Neural progenitor cell (in vitro differentiated cells): ENCODE data around the gene ARL13B. TPM values are rescaled to one million over a fixed set of nuclear protein-coding genes. Genes with fewer than 3 reads are reported as not detected.

Experiments
- DNase-seq: peaks from one replicate; pipeline ENCODE4 v3.0.0-alpha.2; 2016; ENCODE audit warnings: low spot score
- H2AFZ ChIP-seq: fragments of 200-600 bp; sonication (generic); replicated peaks from 2 replicates; pipeline ENCODE4 v1.6.1; 2016; ENCODE audit warnings: antibody characterized with exemption
- H3F3A ChIP-seq: fragments of 200-600 bp; sonication (generic); 2 replicates; pipeline ENCODE4 v1.6.1; 2016; ENCODE audit warnings: antibody characterized with exemption, low read depth
- H3K27ac ChIP-seq: fragments of 200-600 bp; sonication (generic); 2 replicates; pipeline ENCODE4 v1.5.1; 2016; ENCODE audit warnings: mild to moderate bottlenecking
- H3K27me3 ChIP-seq: fragments of 200-600 bp; sonication (generic); 2 replicates; pipeline ENCODE4 v1.6.1; 2016; ENCODE audit warnings: mild to moderate bottlenecking, moderate library complexity
- H3K36me3 ChIP-seq: fragments of 200-600 bp; sonication (generic); 2 replicates; pipeline ENCODE4 v1.5.1; 2016
- H3K4me1 ChIP-seq: fragments of 200-600 bp; sonication (generic); 2 replicates; pipeline ENCODE4 v1.6.1; 2016; ENCODE audit warnings: mixed run types
- H3K4me2 ChIP-seq: fragments of 200-600 bp; sonication (generic); 2 replicates; pipeline ENCODE4 v1.6.1; 2016
- H3K4me3 ChIP-seq: fragments of 200-600 bp; sonication (generic); 2 replicates; pipeline ENCODE4 v1.5.1; 2016
- H3K79me2 ChIP-seq: fragments of 200-600 bp; sonication (generic); 2 replicates; pipeline ENCODE4 v1.6.1; 2016; ENCODE audit warnings: low read depth
- H3K9ac ChIP-seq: fragments of 200-600 bp; sonication (generic); 2 replicates; pipeline ENCODE4 v1.6.1; 2016
- H3K9me3 ChIP-seq: fragments of 200-600 bp; sonication (generic); 2 replicates; pipeline ENCODE4 v1.5.1; 2016; ENCODE audit warnings: low read depth
- H4K20me1 ChIP-seq: fragments of 200-600 bp; sonication (generic); 2 replicates; pipeline ENCODE4 v1.6.1; 2016; ENCODE audit warnings: low read depth
- H3K27ac Mint-ChIP-seq: 3 replicates; pipeline ENCODE4 v1.8.0; 2021; ENCODE audit warnings: mixed read lengths
- H3K27me3 Mint-ChIP-seq: 2 replicates; pipeline ENCODE4 v1.8.0; 2022; ENCODE audit warnings: low read depth, mild to moderate bottlenecking, inconsistent platforms, moderate library complexity, mixed read lengths; ENCODE audit not compliant: insufficient read depth
- H3K36me3 Mint-ChIP-seq: 3 replicates; pipeline ENCODE4 v1.8.0; 2021; ENCODE audit warnings: mixed read lengths
- H3K4me1 Mint-ChIP-seq: 3 replicates; pipeline ENCODE4 v1.8.0; 2021; ENCODE audit warnings: mixed read lengths
- H3K4me3 Mint-ChIP-seq: 3 replicates; pipeline ENCODE4 v1.8.0; 2021; ENCODE audit warnings: mild to moderate bottlenecking, moderate library complexity, mixed read lengths
- H3K9me3 Mint-ChIP-seq: 3 replicates; pipeline ENCODE4 v1.8.0; 2020; ENCODE audit warnings: mixed read lengths
- CTCF ChIP-seq: fragments of 200-600 bp; sonication (generic); IDR thresholded peaks from 2 replicates; pipeline ENCODE4 v1.5.1; 2017; ENCODE audit warnings: antibody characterized with exemption, mild to moderate bottlenecking
- EZH2 ChIP-seq: fragments of 200-600 bp; sonication (generic); IDR thresholded peaks from 2 replicates; pipeline ENCODE4 v1.6.1; 2017; ENCODE audit warnings: antibody characterized with exemption, mild to moderate bottlenecking, moderate library complexity
- EZH2phosphoT487 ChIP-seq: fragments of 200-600 bp; sonication (generic); IDR thresholded peaks from 2 replicates; pipeline ENCODE4 v1.6.1; 2017; ENCODE audit warnings: antibody characterized with exemption
- total RNA-seq: library from RNA; depleted of rRNA; stranded (reverse); fragments of >200 nt; gene quantifications from 2 replicates; pipeline ENCODE4 v1.2.3, GENCODE V29; 2015; ENCODE audit warnings: low replicate concordance

ARL13B gene
- total RNA-seq, 1 donor from 2014 or later = 13.8 TPM

GRCh38 chr3:94011233-94011711, 31.3 kb downstream of the ARL13B start:
- no peak overlapping the region for H3K4me3 ChIP-seq

GRCh38 chr3:94012185-94012584, 32.2 kb downstream of the ARL13B start:
- Histone ChIP-seq H3K9ac (no peak overlapping the region), H3K4me2 (no peak overlapping the region), H3K4me1 (no peaks in the 10 kb centered on the region), H2AFZ (no peak overlapping the region), H4K20me1 (no peaks in the 10 kb centered on the region), H3F3A (no peaks in the 10 kb centered on the region), H3K27ac (no peak overlapping the region), H3K27me3 (no peaks in the 10 kb centered on the region), H3K79me2 (no peaks in the 10 kb centered on the region), H3K36me3 (no peaks in the 10 kb centered on the region), H3K9me3 (no peaks in the 10 kb centered on the region), H3K4me3 (no peak overlapping the region)
- Mint-ChIP-seq H3K27me3 (no peaks in the 10 kb centered on the region), H3K27ac (no peak overlapping the region), H3K9me3 (no peaks in the 10 kb centered on the region), H3K4me3 (no peak overlapping the region), H3K4me1 (no peaks in the 10 kb centered on the region), H3K36me3 (peaks cover 11% of the 10 kb centered on the region)
- TF ChIP-seq CTCF (no peak), EZH2phosphoT487 (no peak), EZH2 (no peak)
- no peak for DNase-seq

More at GRCh38 chr3:94011233-94011711, 31.3 kb downstream of the ARL13B start:
- no peak overlapping the region for H3K4me2 ChIP-seq
- H3K4me3 Mint-ChIP-seq = no peak overlapping the region
- H3K9me3 Mint-ChIP-seq = no peaks in the 10 kb centered on the region
- no peaks in the 10 kb centered on the region for H3K79me2 ChIP-seq
- no peaks in the 10 kb centered on the region for H3K36me3 ChIP-seq
- no peaks in the 10 kb centered on the region for H4K20me1 ChIP-seq
- H3K27me3 ChIP-seq = no peaks in the 10 kb centered on the region
- no peak overlapping the region for H3K27ac ChIP-seq
- no peak overlapping the region for H3K9ac ChIP-seq
- H3K27ac Mint-ChIP-seq = no peak overlapping the region
- peaks cover 16% of the 10 kb centered on the region for H3K36me3 Mint-ChIP-seq
- DNase-seq = no peak
- H3K4me1 Mint-ChIP-seq = no peaks in the 10 kb centered on the region
- no peaks in the 10 kb centered on the region for H3K27me3 Mint-ChIP-seq
- H3K9me3 ChIP-seq = no peaks in the 10 kb centered on the region
- TF ChIP-seq CTCF = no peak
- TF ChIP-seq EZH2phosphoT487 = no peak
- no peak for TF ChIP-seq EZH2
- no peaks in the 10 kb centered on the region for H3K4me1 ChIP-seq
- no peaks in the 10 kb centered on the region for H3F3A ChIP-seq
- no peak overlapping the region for H2AFZ ChIP-seq

GRCh38 chr3:94015025-94015424, 35.1 kb downstream of the ARL13B start:
- no peak for DNase-seq
- Mint-ChIP-seq H3K27me3 (no peaks in the 10 kb centered on the region), H3K4me3 (no peak overlapping the region), H3K9me3 (no peaks in the 10 kb centered on the region), H3K36me3 (peaks cover 9% of the 10 kb centered on the region), H3K27ac (no peak overlapping the region), H3K4me1 (no peaks in the 10 kb centered on the region)
- Histone ChIP-seq H3K79me2 (no peaks in the 10 kb centered on the region), H3K36me3 (no peaks in the 10 kb centered on the region), H3K4me2 (no peak overlapping the region), H3K27ac (no peak overlapping the region), H3K4me3 (no peak overlapping the region), H3K27me3 (no peaks in the 10 kb centered on the region), H3K4me1 (no peaks in the 10 kb centered on the region), H3F3A (no peaks in the 10 kb centered on the region), H4K20me1 (no peaks in the 10 kb centered on the region), H3K9me3 (no peaks in the 10 kb centered on the region), H2AFZ (no peak overlapping the region), H3K9ac (no peak overlapping the region)
- TF ChIP-seq EZH2 (no peak), EZH2phosphoT487 (no peak), CTCF (no peak)
